ENCODE measurements around the gene EFCAB6.

The EFCAB6 gene

GRCh38 chr22:43750751-43751150 lies 61.4 kb downstream of the EFCAB6 start:
- DNase-seq (ENCODE audit: low read depth in 2 of 3, low spot score in 1 of 3): no peak

DNA sequence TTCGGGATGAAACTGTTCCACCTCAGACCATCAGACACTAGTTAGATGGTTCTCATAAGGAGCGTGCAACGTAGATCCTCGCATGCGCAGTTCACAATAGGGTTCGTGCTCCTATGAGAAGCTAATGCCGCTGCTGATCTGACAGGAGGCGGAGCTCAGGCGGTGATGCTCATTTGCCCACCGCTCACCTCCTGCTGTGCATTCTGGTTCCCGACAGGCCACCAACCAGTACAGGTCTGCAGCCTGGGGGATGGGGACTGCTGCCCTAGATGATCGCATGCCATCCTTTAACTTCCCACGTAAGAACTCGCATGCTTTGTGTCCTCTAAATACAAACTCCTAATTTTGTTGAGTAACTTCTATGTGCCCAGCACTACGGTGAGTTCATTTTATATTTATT lies 62.6 kb downstream of the EFCAB6 start:
- DNase-seq (ENCODE audit: low read depth in 2 of 3, low spot score in 1 of 3): no peak

DNA sequence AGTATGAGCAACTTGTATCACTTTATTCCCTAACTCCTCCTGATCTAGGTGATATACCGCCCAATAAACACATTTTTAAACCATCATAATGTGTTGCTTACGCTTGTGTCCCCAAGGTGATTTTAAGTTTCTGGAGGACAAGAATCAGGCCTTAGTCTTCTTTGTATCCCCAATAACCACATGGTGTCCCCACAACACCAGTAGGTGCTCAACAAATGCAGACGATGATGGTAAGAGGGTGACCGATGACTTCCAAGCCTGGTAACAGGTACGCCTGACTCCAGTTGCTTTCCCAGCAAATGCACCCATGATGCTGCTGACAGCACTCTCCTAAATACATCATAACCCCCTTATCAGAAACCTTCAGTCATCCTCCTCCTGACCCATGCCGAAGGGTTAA lies 64.2 kb downstream of the EFCAB6 start:
- no peak for DNase-seq (ENCODE audit: low read depth in 2 of 3, low spot score in 1 of 3)

- DNase-seq (ENCODE audit: low read depth in 2 of 3, low spot score in 1 of 3): no peak
These were observed 65.0 kb downstream of the EFCAB6 start for GRCh38 chr22:43747058-43747457.

- no peak for DNase-seq (ENCODE audit: low read depth in 2 of 3, low spot score in 1 of 3)
These were observed 66.2 kb downstream of the EFCAB6 start for GRCh38 chr22:43745783-43746356.

DNA sequence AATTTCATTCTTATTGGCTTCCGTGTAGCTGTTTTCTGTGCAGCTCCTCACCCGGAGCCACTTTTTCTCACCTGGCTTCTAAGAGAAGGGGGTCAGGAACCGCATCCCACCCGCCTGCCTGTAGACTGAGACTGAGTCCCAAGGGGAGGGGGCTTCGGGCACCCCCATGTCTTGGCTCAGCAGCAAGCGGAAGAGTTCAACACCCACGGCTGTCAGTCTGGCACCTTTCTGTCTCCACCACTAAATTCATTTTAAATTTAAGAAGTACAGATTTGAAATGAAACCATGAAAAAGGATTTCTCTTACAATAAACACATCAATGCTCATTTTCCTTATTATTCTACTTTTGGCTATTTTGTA lies 66.7 kb downstream of the EFCAB6 start:
- DNase-seq (ENCODE audit: low read depth in 2 of 3, low spot score in 1 of 3): no peak

GRCh38 chr22:43744700-43745410 lies 67.2 kb downstream of the EFCAB6 start:
- DNase-seq (ENCODE audit: low read depth in 2 of 3, low spot score in 1 of 3): no peak

DNA sequence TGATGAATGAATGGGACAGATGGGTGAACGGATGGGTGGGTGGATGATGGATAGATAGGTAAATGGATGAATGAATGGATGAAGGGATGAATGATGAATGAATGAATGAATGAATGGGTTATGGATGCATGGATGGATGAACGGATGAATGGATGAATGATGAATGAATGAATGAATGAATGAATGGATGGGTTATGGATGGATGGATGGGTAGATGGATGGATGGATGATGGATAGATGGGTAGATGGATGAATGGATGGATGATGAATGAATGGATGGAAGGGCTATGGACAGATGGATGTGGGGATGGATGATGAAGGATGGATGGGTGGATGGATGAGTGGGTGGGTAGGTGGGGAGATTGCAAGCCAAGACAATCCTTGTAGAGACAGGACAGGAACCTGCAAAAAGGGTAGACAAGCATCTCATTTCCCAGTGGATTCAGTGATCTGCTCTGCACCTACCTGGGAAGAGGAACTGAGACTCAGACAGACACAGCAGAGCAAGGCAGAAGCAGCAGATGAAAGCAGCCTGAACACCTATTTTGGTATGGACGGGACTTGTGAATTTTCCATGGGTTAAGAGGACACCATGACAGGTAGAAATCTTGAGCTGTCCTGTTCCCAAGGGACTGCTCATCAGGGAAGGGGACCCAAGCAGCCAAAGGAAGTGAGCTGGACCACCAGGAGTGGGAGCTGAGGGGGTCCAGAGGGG lies 68.0 kb downstream of the EFCAB6 start:
- DNase-seq (ENCODE audit: low read depth in 2 of 3, low spot score in 1 of 3): no peak

- no peak for DNase-seq (ENCODE audit: low read depth in 2 of 3, low spot score in 1 of 3)
These were observed 69.0 kb downstream of the EFCAB6 start for GRCh38 chr22:43743131-43743530.

DNA sequence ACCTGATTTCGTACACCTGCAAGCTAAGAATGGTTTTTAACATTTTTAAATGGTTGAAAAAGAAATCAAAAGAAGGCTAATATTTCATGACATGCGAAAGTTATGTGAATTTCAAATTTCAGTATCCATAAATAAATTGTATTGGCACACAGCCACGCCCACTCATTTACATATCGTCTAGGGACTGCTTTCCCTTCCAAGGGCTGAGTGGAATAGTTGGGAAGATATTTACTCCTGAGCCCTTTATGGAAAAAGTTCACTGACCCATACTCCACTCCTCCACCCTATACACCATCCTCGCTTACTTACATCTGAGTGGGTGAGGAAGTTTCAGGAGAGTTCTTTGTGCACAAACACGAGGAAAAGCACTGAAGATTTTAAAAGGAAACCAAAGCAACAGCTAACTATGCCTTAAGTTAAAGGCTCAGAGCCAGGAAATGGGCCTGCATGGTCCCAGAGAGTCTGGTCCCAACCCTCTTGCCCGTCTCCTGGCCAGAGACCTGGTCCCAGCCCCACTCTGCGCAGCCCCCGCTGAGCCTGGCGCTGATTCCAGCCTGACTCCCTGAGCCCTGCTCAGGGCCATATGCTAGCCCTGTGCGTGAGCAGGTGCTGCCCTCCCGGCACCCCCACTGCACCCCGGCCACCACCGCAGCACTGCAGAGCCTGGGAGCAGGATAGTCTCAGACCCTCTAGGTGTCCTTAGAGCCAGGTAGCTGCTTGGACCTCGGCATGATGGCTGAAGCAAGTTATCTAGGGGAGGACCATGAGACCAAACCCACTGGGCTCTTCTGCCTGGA lies 69.8 kb downstream of the EFCAB6 start:
- no peak for DNase-seq (ENCODE audit: low read depth in 2 of 3, low spot score in 1 of 3)

- no peak for DNase-seq (ENCODE audit: low read depth in 2 of 3, low spot score in 1 of 3)
These were observed 71.4 kb downstream of the EFCAB6 start for GRCh38 chr22:43740587-43741270.

- DNase-seq (ENCODE audit: low read depth in 2 of 3, low spot score in 1 of 3): no peak
These were observed 72.2 kb downstream of the EFCAB6 start for GRCh38 chr22:43739851-43740379.

GRCh38 chr22:43737150-43737828 lies 74.8 kb downstream of the EFCAB6 start:
- no peak for DNase-seq (ENCODE audit: low read depth in 2 of 3, low spot score in 1 of 3)

GRCh38 chr22:43736651-43737050 lies 75.5 kb downstream of the EFCAB6 start:
- no peak for DNase-seq (ENCODE audit: low read depth in 2 of 3, low spot score in 1 of 3)

DNA sequence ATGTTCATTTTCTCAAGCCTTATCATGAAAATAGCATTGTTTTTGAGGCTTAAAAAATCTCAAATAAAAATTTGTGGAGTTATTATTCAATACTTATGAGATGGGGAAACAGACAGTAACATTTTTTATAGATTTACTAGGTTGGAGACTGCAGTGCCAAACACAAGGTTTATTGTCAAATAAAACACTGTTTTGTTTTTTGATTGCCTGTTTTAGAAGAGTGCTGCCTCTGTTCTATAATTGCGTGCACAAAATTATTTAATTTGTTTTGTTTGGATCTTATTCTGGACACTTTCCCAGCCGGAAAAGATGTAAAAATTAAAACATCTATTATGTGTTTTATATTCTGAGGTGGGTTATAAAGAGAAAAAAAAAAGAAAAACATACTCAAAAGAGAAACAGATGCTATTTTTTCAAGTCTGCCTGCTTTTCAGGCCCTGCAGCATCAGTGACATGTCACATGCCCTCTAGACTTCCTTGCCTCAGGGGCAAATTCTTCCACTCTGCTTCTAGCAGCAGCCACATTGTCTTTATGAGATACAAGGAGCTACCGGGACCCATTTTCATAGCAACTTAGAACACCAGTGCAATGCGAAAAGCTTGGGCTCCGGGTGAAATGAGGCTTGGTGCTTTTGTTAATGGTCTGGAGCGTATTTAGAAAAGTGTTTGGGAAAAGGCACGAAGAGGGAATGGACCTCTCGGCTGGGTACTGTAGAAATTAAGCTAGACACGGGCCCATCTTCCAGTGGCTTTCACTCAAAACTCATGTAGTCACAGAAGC lies 77.5 kb downstream of the EFCAB6 start:
- no peak for DNase-seq (ENCODE audit: low read depth in 2 of 3, low spot score in 1 of 3)

DNA sequence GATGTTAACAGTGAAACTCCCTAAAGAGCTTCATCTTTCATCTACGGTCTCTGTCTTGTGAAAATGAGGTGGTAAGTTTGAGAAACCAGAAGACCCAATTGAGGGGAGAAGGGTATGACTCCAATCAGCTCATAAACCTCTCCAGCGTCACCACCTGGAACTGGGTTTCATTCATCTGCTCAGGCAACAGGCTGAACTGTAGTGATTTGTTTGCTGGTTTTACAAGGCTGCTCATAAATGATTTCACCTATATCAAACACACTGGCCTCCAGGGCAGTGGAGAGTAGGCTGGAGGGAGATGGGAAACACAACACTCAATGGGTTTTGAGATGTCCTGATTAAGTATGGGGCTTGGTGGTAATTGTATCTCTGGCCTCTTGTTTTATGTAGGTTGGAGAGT lies 79.0 kb downstream of the EFCAB6 start:
- DNase-seq (ENCODE audit: low read depth in 2 of 3, low spot score in 1 of 3): no peak

DNA sequence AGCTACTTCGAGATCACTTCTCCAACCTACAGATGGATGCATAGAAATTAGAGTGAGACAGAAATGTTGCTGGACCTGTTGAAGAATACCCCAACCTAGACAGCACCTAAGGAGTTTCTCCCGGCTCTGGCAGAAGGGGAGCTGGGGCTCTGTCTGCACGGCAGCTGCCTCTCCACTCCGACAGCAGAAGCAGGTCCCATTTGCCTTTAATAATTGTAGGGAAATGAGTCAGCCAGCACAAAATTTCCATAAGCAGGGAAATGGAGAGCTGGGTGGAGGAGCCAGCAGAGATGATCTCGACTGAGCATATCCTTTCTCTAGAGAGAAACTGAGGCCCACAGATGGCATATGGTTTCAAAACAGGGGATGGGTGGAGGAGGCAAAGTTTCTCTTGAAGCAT lies 80.1 kb downstream of the EFCAB6 start:
- DNase-seq (ENCODE audit: low read depth in 2 of 3, low spot score in 1 of 3): no peak

DNA sequence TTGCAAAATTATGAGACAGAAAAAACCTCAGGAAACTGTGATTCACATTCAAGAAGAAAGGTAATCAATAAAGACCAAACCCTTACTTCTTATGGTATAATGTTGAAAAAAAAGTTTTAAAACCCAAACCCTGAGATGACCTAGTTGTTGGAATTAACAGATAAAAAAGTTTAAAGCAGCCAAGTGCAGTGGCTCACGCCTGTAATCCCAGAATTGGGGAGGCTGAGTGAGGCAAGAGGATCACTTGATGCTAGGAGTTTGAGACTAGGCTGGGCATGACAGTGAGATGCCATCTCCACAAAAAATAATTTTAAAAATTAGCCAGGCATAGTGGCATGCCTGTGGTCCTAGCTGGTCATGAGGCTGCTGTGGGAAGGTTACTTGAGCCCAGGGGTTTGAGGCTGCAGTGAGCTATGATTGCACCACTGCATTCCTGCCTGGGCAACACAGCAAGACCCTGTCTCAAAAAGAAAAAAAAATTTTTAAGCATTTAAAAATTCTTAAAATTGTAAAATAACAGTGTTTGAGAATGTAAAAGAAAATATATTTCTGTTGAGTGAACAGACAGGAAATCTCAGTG lies 85.1 kb downstream of the EFCAB6 start:
- DNase-seq (ENCODE audit: low read depth in 2 of 3, low spot score in 1 of 3): no peak

- no peak for DNase-seq (ENCODE audit: low read depth in 2 of 3, low spot score in 1 of 3)
These were observed 85.8 kb downstream of the EFCAB6 start for GRCh38 chr22:43726322-43726721.
